LoVo (cell line): ENCODE results near the gene HPCAL1.

ENCODE experiments used
- DNase-seq: peaks from one replicate; pipeline ENCODE4 v3.0.0-alpha.2; 2016; ENCODE audit warnings: low spot score

HPCAL1 gene

DNA sequence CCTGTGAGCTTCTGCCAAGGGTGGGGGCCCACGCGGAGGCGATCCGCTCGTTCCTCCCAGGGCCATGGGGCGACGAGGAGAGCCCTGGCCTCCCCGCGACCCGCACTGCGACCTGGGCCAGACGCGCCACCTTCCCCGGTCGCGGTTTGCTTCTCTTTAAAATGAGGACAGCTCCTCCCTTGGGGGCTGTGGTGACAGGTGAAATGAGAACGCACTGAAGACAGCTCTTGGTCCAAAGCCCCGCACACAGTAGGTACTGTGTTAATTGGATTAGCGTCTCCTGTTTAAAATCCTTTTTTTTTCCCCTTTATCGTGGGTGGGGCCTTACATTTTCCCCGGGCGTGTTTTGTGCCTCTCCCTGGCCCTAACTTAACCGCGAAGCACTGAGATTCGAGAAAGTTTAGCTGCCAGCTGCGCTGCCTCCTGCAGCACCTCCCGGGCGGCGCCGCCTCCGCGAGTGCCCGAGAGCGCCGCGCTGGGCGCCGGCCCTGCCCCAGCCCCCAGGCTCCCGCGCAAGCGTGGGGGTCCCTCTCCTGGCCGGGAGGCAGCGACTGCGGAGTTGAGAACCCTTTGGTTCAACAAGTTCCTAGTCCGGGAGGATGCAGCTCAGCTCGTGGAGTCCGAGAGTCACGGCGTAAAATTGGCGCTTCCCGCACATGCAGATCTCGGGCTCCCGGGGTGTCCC is 1.1 kb downstream of the HPCAL1 start:
- DNase-seq: peak; percentile 23

DNA sequence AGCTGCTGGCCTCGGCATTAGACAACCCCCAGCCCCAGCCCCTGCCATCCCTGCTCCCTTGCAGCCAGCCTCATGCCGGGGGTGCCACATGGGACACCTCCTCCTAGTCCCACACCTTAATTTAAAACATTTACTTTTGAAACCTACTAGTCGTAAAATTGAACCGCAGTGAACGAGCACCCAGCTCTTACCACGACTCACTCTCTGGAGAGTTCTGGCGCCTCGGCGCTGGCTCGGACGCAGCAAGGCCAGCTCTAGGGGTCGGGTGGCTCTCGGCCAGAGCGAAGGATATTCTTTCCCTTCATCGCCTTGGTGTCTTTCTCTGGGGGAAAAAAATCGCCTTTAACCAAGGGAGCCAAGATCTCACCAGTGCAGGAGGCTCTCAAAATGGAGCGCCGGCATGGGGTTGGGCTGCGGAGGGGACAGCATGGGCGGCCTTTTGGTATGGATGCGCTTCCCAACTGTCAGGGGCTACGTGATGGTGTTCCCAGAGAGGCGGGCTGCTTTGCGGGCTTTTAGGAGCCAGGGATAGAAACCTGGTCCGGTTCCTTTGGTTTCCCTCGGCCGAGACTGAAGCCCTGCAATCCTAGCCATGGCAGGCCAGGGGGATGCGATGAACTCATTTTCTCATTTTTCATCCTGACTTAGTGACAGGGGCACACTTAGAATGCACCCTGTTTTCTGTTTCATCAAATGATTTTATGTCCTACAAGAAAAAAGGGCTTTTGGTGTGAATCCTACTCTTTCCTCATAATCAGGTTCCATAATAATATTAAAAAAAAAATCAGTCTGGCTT is 2.0 kb downstream of the HPCAL1 start:
- DNase-seq: no peak

DNA sequence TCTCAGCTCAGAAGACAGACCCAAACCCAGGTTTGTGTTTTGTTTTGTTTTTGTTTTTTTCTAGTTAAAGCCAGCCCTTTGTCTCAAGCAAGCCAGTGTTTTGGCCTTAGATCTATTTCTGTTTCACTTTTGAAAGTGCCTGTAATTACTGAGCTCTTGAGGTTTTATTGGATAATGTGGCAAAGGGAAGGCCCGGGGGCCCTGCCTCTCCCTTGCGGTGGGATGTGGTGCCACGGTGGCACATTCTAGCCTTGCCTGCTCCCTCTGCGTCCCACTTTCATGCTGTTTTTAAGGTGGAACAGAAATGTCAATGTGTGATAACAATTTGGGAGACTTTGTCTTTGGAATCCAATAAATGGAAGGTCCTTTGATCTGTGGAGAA is 2.5 kb downstream of the HPCAL1 start:
- DNase-seq: no peak

DNA sequence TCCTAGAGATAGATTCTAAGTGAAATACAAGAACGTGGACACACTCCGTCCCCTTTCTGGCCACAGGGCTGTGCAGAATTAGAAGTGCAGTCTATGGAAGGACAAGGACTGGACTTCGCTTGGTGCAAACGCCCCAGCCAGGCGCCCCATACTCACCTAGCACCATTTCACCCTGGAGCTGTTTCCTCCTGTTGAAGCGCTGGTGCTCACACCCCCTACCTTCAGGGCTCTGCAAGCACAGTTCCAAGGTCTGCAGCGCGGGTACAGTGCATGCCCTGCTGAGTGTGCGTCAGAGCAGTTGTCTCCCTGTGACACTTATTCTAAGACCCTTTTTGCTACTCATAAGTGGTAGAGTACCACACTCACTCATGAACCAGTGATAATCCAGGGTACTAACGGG is 3.0 kb downstream of the HPCAL1 start:
- DNase-seq: no peak

DNA sequence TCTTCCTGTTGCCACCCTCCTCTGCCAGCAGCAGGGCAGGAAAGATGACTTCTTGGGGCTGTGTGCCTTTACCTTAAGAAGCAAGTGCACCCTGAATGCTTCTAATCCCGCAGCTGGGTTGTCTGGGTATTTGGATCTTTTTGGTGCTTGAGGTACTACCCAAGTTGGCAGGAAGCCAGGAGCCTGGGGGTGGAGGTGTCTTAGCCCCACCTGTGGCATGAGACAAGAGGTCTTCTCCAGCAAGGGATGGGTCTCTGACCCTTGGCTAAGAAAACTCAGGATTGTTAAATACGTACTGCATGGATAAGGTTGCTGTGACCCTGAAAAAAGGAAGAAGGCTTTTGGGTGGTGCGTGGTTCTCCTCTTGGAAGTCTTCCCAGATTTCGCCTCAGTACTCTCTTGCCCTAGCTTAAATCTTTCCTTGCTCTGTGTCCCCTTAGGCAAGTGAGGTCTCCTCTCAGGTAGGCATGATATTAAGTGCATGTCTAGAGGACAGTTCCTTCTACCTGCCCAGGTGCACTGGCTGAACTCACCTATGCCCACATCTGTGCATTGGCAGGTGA is 4.3 kb downstream of the HPCAL1 start:
- DNase-seq: no peak

DNA sequence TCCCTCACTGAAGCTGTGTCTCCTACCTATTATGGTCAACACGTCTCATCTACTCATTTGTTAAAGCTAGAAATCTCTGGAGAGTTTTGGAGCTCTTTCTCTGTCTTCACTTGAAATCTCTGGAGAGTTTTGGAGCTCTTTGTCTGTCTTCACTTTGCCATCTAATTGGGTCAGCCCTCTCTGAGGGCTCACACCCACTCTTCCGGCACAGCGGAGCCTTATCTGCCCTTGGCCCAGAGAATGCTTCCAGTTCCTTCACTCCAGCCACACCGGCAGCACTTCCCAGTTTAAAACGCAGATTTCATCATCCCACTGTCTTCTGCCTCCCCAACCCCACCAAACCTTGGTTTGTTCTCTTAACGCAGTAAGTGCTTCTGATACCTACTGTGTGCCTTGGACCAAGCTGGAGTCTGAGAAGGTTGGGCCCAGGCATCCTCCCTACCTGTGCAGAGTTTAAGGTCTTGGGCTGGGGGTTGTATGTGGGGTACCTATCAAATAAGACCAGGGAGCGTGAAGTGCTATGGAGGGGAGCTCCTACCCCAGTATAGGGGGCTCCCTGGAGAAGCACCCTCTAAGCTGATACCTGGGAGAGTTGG is 5.0 kb downstream of the HPCAL1 start:
- no peak for DNase-seq

DNA sequence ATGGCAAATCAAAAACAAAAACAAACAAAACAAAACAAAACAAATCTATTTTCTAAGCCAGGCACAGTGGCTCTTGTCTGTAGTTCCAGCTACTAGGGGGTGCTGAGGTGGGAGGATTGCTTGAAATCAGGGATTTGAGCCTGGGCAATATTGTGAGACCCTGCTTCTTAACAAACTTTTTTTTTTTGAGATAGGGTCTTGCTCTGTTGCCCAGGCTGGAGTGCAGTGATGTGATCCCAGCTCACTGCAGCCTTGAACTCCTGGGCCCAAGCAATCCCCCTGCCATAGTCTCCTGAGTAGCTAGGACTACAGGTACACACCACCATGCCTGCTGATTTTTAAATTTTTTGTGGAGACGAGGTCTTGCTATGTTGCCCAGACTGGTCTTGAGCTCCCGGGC is 6.2 kb downstream of the HPCAL1 start:
- DNase-seq: no peak

DNA sequence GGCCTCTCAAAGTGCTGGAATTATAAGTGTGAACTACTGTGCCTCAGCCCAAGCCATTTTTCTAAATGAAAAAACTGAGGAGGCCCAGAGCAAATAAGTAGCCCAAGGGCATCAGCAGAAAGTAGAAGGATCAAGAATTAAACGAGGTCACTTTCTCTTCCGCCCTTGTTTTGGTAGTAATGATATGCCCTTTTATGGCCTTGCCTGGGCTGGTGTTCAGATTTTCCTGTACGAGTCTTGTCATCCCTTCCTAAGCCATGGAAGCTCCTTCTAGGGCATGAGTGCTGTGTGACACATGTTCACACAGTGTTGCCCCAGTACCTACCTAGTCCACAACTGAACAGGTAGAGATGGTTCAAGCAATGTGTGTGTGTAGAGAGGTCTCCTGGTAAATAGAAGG is 6.6 kb downstream of the HPCAL1 start:
- DNase-seq: no peak

DNA sequence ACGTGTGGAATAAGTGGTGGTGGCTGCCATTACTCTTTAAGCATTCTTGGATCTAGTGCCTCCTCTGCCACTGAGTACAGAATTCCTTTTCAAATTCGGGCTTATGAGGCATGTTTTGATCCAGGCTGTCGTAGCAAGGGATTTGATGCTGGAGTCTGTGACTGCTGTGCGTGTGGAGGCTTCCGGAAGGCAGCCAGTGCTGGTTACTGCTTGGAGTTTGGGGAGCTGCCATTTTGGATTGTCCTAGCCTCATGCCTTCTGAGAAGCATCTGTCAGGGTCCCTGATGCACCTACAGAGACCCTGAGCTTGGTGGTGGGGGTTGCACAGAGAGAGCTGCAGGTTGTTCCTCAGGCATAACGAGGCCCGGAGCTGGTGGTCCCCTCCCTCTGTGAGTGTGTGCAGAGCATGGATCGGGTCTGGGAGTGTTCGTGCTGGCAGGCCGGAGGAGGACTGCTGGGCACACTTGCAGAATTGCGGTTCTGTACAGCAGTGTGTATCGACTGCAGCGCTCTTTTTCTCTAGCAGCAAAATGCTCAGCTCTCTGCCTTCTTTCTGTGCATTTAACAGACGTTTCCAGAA is 7.7 kb downstream of the HPCAL1 start:
- no peak for DNase-seq

DNA sequence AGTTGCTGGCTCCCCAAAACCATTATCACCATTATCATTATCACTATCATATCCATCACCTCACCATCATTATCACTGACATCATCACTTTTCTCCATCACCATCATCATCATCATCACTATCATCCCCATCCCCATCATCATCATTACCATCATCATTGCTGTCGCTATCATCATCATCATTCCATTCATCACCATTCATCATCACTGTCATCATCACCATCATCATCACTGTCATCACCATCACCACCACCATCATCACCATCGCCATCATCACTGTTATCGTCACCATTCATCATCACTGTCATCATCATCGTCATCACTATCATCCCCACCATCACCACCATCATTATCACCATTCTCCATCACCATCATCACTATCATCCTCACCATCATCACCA is 9.0 kb downstream of the HPCAL1 start:
- DNase-seq: no peak

DNA sequence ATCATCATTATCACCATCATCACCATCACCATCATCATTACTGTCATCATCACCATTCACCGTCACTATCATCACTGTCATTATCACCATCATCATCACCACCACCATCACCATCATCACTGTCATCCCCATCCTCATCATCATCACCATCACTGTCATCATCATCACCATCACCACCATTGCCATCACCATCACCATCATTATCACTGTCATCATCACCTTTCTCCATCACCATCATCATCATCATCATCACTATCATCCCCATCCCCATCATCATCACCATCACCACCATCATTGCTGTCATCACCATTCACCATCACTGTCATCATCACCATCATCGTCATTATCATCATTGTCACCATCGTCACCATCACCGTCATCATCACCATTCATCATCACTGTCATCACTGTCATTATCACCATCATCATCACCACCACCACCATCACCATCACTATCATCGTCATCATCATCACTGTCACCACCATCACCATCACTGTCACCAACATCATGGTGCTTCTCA is 9.8 kb downstream of the HPCAL1 start:
- no peak for DNase-seq

DNA sequence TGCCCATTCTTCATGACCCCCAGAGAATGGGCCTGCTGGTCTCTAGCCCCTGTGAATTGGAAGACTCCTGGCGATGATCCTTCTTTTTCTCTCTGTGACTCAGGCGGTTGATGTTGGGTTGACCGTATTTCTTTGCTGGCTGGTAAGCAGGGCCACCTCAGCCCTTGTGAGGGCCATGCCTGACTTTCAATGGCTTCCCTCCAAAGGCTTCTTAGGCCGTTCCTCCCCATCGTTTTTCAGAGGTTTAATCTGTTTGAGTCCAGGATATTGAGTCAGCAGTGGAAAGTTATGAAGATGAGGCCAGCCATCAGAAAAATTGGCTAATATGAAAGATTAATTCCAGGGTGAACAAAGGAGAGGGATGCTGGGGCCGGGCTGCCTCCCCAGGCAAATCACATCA is 13.6 kb downstream of the HPCAL1 start:
- no peak for DNase-seq

DNA sequence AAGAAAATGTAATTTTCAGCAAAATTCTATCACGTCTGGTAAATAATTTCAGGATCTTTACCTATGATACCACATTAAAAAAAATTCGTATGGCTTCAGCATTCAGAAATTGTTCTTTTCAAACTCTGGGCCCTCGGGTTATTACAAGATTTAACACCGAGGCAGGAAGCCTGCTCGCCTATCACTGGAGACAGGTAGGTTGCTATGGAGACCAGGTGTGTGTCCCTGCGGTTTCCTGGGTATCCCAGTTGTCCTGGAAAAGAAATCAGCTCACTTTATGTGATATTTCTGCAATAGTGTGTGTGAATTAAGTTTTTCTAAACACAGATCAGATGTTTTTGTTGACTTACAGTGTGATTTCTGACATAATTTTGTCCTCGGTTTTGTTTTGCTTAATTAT is 14.2 kb downstream of the HPCAL1 start:
- no peak for DNase-seq

DNA sequence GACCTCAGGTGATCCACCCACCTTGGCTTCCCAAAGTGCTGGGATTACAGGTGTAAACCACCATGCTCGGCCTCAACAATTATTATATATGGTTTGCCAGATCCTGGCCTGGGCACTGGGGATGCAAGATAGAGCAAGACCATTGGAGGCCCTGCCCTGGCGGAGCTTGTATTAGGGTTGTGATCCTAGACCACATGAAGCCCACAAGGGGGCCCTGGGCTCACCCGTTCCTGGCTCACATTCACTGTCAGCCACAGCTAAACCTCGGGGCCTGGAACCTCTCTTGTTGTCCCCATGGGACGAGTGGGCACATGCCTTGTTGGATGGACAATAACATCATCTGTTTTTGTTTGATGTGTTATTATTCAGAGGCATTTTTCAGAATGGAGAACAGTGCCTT is 14.9 kb downstream of the HPCAL1 start:
- no peak for DNase-seq

DNA sequence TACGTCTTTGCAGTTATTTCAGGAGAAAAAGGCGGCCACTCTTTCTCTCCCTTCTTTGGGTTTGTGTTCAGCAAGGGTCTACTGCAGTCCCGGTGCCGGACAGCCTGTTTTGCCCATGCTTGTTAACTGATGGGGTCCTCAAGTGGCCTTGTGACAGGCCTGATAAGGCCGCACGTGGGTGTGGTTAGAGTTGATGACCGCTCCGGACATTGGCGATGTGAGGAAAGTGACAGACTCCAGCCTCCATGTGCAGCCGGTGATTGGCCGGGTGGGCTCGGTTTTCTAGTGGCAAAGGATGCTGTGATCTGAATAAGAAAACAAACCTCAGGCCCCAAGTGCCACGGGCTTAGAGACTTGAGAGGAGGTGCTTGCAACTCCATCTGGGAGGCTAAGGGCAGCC is 15.6 kb downstream of the HPCAL1 start:
- no peak for DNase-seq

DNA sequence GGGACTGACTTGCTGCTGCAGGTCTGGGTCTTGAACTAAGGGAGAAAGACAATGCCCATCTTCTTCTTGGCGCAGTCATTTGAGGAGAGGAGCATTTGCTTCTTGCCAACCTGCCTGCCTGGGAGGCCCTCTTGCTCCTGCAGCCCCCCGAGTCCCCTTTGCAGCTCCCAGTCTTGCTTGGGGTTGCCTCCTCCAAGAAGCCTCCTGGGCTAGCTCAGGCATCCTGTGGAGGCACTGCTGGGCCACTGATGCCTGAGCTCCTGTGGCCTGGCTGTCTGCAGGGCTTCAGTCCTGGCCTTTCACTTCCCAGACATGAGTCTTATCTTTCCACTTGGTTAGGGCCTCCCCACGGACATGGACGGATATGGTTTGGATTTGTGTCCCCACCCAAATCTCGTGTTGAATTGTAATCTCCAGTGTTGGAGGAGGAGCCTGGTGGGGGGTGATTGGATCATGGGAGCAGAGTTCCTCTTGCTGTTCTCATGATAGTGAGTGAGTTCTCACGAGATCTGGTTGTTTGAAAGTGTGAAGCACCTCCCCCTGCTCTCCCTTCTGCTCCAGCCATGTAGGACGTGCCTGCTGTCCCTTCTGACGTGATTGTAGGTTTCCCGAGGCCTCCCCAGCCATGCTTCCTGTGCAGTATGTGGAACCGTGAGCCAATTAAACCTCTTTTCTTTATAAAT is 17.3 kb downstream of the HPCAL1 start:
- DNase-seq: no peak

DNA sequence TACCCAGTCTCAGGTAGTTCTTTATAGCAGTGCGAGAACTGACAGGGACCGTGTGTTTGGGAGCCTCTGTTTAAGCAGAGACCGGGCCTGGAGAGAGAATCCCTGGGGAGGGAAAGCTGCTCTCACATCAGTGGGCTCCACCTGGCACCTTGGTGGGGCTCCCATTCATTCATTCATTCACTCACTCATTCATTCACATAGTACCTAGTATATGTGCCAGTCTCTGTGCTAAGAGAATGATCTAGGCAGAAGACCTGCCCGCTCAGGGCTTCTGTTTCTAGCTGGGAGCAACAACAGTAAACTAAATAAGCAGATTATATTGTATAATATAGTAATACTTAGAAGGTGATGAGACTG is 17.8 kb downstream of the HPCAL1 start:
- no peak for DNase-seq

DNA sequence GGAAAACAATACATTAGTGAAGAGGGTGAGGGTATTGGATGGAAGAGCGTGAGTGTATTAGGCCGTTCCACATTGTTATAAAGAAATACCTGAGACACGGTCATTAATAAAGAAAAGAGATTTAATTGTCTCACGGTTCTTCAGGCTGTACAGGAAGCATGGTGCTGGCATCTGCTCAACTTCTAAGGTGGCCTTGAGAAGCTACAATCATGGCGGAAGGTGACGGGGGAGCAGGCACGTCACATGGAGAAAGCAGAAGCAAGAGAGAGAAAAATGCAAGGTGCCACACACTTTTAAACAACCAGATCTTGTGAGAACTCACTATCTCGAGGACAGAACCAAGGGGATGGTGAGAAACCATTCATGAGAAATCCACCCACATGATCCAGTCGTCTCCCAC is 18.2 kb downstream of the HPCAL1 start:
- DNase-seq: no peak

DNA sequence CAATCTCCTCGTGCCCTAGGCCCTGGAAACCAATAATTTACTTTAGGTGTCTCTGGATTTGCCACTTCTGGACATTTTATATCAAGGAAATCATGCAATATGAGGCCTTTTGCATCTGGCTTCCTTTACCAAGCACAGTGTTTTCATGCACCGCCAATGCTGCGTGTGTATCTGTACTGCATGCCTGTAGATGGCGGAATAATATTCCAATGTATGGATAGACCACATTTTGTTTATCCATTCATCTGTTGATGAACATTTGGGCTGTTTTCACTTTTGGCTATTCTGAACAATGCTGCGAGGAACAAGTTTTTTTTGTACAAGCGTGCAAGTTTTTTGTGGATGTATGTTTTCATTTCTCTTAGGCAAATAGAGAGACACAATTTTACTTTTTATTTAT is 18.9 kb downstream of the HPCAL1 start:
- DNase-seq: no peak

DNA sequence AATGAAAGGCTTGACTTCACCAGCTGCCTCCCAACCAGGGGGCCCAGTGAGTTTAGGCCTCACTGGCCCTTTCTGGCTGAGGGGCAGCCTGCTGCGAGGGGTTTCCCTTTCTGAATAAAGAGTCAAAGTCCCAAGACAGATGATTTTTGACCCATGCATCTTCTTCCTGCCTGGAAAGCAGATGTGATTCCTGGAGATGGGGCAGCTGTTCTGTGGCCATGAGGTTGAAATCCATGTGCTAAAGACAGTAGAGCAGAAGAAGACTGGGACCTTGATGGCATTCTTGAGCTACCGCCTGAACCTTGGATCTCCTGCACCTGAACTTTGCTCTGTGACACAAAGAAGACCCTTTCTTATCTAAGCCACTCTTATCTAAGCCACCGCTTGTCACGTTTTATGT is 19.8 kb downstream of the HPCAL1 start:
- no peak for DNase-seq

DNA sequence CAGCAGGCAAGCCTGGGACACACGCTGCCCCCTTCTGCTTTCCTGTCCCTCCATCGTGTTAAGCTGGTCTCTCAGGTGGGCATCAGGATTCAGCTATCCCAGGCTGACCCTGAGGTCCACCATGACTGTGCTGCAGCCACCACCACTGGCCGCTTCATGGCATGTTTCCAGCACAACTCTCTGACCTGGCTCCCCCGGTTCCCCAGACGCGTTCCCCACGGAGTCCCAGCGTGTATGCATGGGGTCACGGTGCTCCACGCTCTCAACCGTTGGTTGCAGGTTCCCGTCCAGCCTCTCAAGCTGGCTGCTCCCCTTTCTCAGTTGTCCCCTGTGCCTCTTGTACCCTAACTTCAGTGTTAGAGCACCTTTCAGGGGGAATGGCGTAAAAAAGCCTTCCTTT is 20.3 kb downstream of the HPCAL1 start:
- DNase-seq: no peak

DNA sequence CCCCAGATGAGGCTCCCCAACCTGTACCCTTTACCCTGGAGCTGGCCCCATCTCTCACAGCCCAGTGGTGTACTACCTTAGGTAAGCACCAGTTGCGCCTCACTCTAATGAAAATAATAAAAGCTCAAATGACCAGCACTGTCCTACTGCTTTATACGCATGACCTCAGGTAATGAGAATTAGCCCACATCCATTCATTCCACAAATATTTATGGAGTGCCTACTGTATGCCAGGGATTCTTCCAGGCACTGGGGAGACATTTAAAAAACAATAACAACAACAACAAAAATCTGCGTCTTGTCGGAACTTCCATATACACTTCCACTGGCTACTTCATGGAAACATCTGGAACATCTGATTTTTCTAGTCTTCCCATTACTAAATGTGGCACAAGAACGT is 20.8 kb downstream of the HPCAL1 start:
- no peak for DNase-seq
